Measurements from ENCODE around the gene ANKRD42.

ANKRD42 gene

GRCh38 chr11:83161610-83162199, 31.8 kb upstream of the ANKRD42 start:
- H3K4me3 ChIP-seq (ENCODE audit: low read length, poor library complexity, severe bottlenecking): peak overlapping the region; percentile 99
- H3F3A ChIP-seq (ENCODE audit: low read depth): no peaks in the 10 kb centered on the region
- H3K9me3 ChIP-seq (ENCODE audit: insufficient read depth, low read depth, low read length): no peaks in the 10 kb centered on the region
- no peak overlapping the region for H2AFZ ChIP-seq (ENCODE audit: low read length)
- H3K9me2 ChIP-seq (replicated peaks; ENCODE audit: low read depth, low read length): no peaks in the 10 kb centered on the region
- peak overlapping the region; percentile 100 for H3K9ac ChIP-seq (ENCODE audit: low read depth, low read length, poor library complexity, severe bottlenecking)
- H4K20me1 ChIP-seq (ENCODE audit: insufficient read depth, low read length, poor library complexity, severe bottlenecking): peaks cover 95% of the 10 kb centered on the region
- H3K79me2 ChIP-seq (ENCODE audit: insufficient read depth, low read length): peaks cover 96% of the 10 kb centered on the region
- peak overlapping the region; percentile 94 for H3K4me2 ChIP-seq (ENCODE audit: low read depth, low read length, poor library complexity, severe bottlenecking)
- H3K27me3 ChIP-seq (ENCODE audit: insufficient read depth, low read length, poor library complexity, severe bottlenecking): peaks cover 9% of the 10 kb centered on the region
- peaks cover 52% of the 10 kb centered on the region for H3K4me1 ChIP-seq (ENCODE audit: insufficient read depth, low read length, poor library complexity, severe bottlenecking)
- peaks cover 45% of the 10 kb centered on the region for H3K36me3 ChIP-seq (ENCODE audit: insufficient read depth, low read length)
- TF ChIP-seq CTCF (conservative IDR thresholded peaks at IDR 0.05; ENCODE audit: low read length) (no peak), EZH2phosphoT487 (IDR thresholded peaks at IDR 0.05; ENCODE audit: borderline replicate concordance) (no peak)

- TF ChIP-seq CTCF (conservative IDR thresholded peaks at IDR 0.05; ENCODE audit: low read length) (no peak), EZH2phosphoT487 (IDR thresholded peaks at IDR 0.05; ENCODE audit: borderline replicate concordance) (no peak)
- peak overlapping the region; percentile 94 for H3K4me2 ChIP-seq (ENCODE audit: low read depth, low read length, poor library complexity, severe bottlenecking)
- H3K27me3 ChIP-seq (ENCODE audit: insufficient read depth, low read length, poor library complexity, severe bottlenecking): peaks cover 6% of the 10 kb centered on the region
- peaks cover 98% of the 10 kb centered on the region for H4K20me1 ChIP-seq (ENCODE audit: insufficient read depth, low read length, poor library complexity, severe bottlenecking)
- H3F3A ChIP-seq (ENCODE audit: low read depth): no peaks in the 10 kb centered on the region
- peak overlapping the region; percentile 99 for H3K4me3 ChIP-seq (ENCODE audit: low read length, poor library complexity, severe bottlenecking)
- H3K79me2 ChIP-seq (ENCODE audit: insufficient read depth, low read length): peaks cover 96% of the 10 kb centered on the region
- H2AFZ ChIP-seq (ENCODE audit: low read length): no peak overlapping the region
- no peaks in the 10 kb centered on the region for H3K9me2 ChIP-seq (replicated peaks; ENCODE audit: low read depth, low read length)
- peaks cover 55% of the 10 kb centered on the region for H3K4me1 ChIP-seq (ENCODE audit: insufficient read depth, low read length, poor library complexity, severe bottlenecking)
- no peaks in the 10 kb centered on the region for H3K9me3 ChIP-seq (ENCODE audit: insufficient read depth, low read depth, low read length)
- H3K9ac ChIP-seq (ENCODE audit: low read depth, low read length, poor library complexity, severe bottlenecking): peak overlapping the region; percentile 100
- peaks cover 51% of the 10 kb centered on the region for H3K36me3 ChIP-seq (ENCODE audit: insufficient read depth, low read length)
These were observed 31.1 kb upstream of the ANKRD42 start for GRCh38 chr11:83162377-83162776.

DNA sequence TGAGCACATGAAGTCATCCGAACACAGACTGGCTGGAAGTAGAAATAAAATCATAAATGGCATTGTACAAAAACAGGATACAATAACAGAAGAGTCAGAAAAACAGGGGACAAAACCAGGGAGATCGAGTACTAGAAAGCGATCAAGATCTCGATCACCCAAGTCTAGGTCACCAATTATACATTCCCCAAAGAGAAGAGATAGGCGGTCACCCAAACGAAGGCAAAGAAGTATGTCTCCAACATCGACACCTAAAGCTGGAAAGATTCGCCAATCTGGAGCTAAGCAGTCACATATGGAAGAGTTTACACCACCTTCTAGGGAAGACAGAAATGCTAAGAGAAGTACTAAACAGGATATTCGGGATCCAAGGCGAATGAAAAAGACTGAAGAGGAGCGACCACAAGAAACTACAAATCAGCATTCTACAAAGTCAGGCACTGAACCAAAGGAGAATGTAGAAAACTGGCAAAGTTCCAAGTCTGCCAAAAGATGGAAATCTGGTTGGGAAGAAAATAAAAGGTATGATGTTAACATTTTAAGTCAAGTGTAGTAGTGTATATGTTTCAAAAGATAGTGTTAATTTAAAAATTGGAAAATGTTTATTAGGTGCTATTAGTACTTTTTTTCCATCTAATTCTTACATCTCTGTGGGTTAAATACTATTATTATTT, 27.2 kb upstream of the ANKRD42 start:
- peak overlapping the region; percentile 31 for H3K4me2 ChIP-seq (ENCODE audit: low read depth, low read length, poor library complexity, severe bottlenecking)
- no peaks in the 10 kb centered on the region for H3K9me3 ChIP-seq (ENCODE audit: insufficient read depth, low read depth, low read length)
- H3K9ac ChIP-seq (ENCODE audit: low read depth, low read length, poor library complexity, severe bottlenecking): no peak overlapping the region
- peaks cover 86% of the 10 kb centered on the region for H4K20me1 ChIP-seq (ENCODE audit: insufficient read depth, low read length, poor library complexity, severe bottlenecking)
- H3K36me3 ChIP-seq (ENCODE audit: insufficient read depth, low read length): peaks cover 74% of the 10 kb centered on the region
- no peak overlapping the region for H3K4me3 ChIP-seq (ENCODE audit: low read length, poor library complexity, severe bottlenecking)
- TF ChIP-seq CTCF (conservative IDR thresholded peaks at IDR 0.05; ENCODE audit: low read length) (no peak), EZH2phosphoT487 (IDR thresholded peaks at IDR 0.05; ENCODE audit: borderline replicate concordance) (no peak)
- H3K79me2 ChIP-seq (ENCODE audit: insufficient read depth, low read length): peaks cover 96% of the 10 kb centered on the region
- no peaks in the 10 kb centered on the region for H3F3A ChIP-seq (ENCODE audit: low read depth)
- H3K27me3 ChIP-seq (ENCODE audit: insufficient read depth, low read length, poor library complexity, severe bottlenecking): no peaks in the 10 kb centered on the region
- H3K4me1 ChIP-seq (ENCODE audit: insufficient read depth, low read length, poor library complexity, severe bottlenecking): peaks cover 69% of the 10 kb centered on the region
- no peaks in the 10 kb centered on the region for H3K9me2 ChIP-seq (replicated peaks; ENCODE audit: low read depth, low read length)
- no peak overlapping the region for H2AFZ ChIP-seq (ENCODE audit: low read length)
